Thoracic aorta (tissue), 2 donors: ENCODE measurements around the gene TMEM223. TPM values are rescaled to one million over a fixed set of nuclear protein-coding genes. Genes with fewer than 3 reads are reported as not detected.

Experiments
- ATAC-seq: fragments of 150-250 bp; one replicate; pipeline ENCODE4 v1.8.0; 2017; ENCODE audit warnings: low read depth; ENCODE audit not compliant: insufficient number of reproducible peaks, low FRiP score
- DNase-seq: peaks from one replicate; pipeline ENCODE4 v3.0.0-alpha.2; 2020; ENCODE audit warnings: low spot score
- H3K27ac ChIP-seq, 2 donors: fragments of 200-600 bp; sonication (generic); 1 replicate in 1 of 2; 2 replicates in 1 of 2; pipeline ENCODE4 v1.5.1; 2016; ENCODE audit warnings: mild to moderate bottlenecking in 2 of 2, moderate library complexity in 2 of 2
- H3K27me3 ChIP-seq: fragments of 200-600 bp; sonication (generic); replicated peaks from 2 replicates; pipeline ENCODE4 v1.6.0; 2016; ENCODE audit warnings: mild to moderate bottlenecking; ENCODE audit not compliant: insufficient read depth
- H3K36me3 ChIP-seq: fragments of 200-600 bp; sonication (generic); one replicate; pipeline ENCODE4 v1.5.1; 2016
- H3K4me1 ChIP-seq, 2 donors: fragments of 200-600 bp; sonication (generic); 1 replicate in 1 of 2; 2 replicates in 1 of 2; pipeline versions ENCODE4 v1.5.1 to v1.6.0; 2016; ENCODE audit warnings: low read depth in 2 of 2, mild to moderate bottlenecking in 1 of 2; ENCODE audit not compliant: control insufficient read depth in 1 of 2
- H3K4me3 ChIP-seq: fragments of 200-600 bp; sonication (generic); 2 replicates; pipeline ENCODE4 v1.5.1; 2016; ENCODE audit warnings: mild to moderate bottlenecking
- H3K9me3 ChIP-seq: fragments of 200-600 bp; sonication (generic); 2 replicates; pipeline ENCODE4 v1.5.1; 2016
- total RNA-seq, 2 donors: library from RNA; depleted of rRNA; stranded (reverse); fragments of >200 nt; gene quantifications; one replicate each; pipeline versions ENCODE4 v1.1.0 to v1.2.3, GENCODE V29; 2016
- TF ChIP-seq, protein P1 (sequence below): fragments of 200-600 bp; sonication (generic); IDR thresholded peaks from one replicate; pipeline ENCODE4 v1.5.1; 2019; ENCODE audit warnings: antibody characterized with exemption

Gene TMEM223
- total RNA-seq, 2 donors from 2014 or later = 11.1 to 30.2 TPM

DNA sequence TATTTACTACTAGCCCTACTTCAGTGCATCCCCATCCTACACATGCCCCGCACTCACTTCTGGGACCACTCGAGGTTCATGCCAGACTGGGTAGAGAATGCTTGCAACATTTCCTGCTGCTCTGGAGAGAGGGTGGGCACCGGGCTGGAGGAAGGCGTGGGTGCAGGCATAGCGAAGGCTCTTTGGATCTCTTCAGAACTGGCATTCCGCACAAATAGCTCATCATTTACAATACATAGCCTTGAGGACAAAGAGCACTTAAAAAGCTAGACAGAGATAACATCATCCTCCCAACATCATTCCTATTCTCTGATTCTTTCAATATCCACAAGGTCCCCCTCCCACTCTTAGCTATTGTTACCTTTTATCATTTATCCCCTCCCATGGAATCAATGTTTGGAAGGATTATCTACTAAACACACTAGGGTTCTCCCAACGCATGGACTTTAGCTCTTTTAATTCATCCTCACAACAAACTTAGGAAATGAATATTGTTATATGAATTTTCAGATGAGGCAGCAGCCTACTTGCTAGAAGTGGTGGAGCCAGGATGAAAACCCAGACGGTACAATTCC lies 2.5 kb upstream of the TMEM223 start:
- no peak overlapping the region for H3K27ac ChIP-seq
- ATAC-seq (no peak), DNase-seq (no peak)
- H3K4me3 ChIP-seq = no peak overlapping the region
- peaks cover 67% of the 10 kb centered on the region for H3K36me3 ChIP-seq
- H3K4me1 ChIP-seq = peaks cover 10 to 27% of the 10 kb centered on the region in 2 donors
- no peaks in the 10 kb centered on the region for H3K27me3 ChIP-seq
- H3K9me3 ChIP-seq = no peaks in the 10 kb centered on the region
- TF ChIP-seq, protein P1, sequence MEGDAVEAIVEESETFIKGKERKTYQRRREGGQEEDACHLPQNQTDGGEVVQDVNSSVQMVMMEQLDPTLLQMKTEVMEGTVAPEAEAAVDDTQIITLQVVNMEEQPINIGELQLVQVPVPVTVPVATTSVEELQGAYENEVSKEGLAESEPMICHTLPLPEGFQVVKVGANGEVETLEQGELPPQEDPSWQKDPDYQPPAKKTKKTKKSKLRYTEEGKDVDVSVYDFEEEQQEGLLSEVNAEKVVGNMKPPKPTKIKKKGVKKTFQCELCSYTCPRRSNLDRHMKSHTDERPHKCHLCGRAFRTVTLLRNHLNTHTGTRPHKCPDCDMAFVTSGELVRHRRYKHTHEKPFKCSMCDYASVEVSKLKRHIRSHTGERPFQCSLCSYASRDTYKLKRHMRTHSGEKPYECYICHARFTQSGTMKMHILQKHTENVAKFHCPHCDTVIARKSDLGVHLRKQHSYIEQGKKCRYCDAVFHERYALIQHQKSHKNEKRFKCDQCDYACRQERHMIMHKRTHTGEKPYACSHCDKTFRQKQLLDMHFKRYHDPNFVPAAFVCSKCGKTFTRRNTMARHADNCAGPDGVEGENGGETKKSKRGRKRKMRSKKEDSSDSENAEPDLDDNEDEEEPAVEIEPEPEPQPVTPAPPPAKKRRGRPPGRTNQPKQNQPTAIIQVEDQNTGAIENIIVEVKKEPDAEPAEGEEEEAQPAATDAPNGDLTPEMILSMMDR = no peak

DNA sequence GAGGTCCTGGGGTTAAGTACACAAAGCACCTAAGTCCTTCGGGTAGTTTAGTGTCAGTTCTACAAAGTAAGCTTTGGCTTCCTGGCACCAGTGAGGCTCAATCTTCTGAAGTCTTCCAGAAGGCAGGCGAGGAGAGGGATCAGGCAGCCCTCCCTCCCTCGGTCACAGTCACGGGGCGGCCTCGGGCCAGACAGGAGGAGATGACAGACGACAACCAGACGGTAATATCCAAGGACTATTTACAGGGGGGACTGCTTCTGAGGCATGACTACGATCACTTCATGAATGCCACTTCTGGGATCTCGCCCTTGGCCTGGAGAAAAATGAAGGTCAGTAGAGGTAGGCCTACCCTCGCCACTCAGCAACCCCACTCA lies 383 bp upstream of the TMEM223 start:
- Histone ChIP-seq H3K36me3 (peaks cover 51% of the 10 kb centered on the region), H3K27ac (peak overlapping the region; percentile 82 to 85), H3K4me3 (peak overlapping the region; percentile 80), H3K27me3 (no peaks in the 10 kb centered on the region), H3K4me1 (peaks cover 15 to 44% of the 10 kb centered on the region in 2 donors), H3K9me3 (no peaks in the 10 kb centered on the region)
- TF ChIP-seq, protein P1 = no peak
- DNase-seq (no peak), ATAC-seq (peak; percentile 32)

DNA sequence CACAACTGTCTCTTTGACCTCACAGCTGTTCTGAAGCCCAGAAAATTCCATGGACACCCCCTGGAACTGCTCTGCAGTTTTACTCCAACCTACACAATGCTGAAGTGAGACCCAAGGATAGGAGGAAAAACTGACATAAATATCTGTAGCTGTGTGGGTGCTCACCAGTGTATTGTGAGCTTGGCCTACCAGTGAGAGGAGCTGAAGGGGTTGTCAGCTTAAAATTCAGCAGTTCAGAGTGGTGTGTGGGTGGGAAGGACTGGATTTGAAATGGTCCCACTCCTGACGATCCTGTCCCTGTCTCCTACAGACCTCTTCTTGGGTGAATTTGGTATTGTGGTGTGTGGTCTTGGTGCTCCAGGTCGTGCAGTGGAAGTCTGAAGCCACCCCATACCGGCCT lies 2.2 kb downstream of the TMEM223 start:
- Histone ChIP-seq H3K9me3 (no peaks in the 10 kb centered on the region), H3K4me1 (peaks cover 15 to 51% of the 10 kb centered on the region in 2 donors), H3K36me3 (peaks cover 25% of the 10 kb centered on the region), H3K27ac (no peak overlapping the region), H3K4me3 (no peak overlapping the region), H3K27me3 (no peaks in the 10 kb centered on the region)
- TF ChIP-seq, protein P1 = no peak
- ATAC-seq = no peak
- no peak for DNase-seq

DNA sequence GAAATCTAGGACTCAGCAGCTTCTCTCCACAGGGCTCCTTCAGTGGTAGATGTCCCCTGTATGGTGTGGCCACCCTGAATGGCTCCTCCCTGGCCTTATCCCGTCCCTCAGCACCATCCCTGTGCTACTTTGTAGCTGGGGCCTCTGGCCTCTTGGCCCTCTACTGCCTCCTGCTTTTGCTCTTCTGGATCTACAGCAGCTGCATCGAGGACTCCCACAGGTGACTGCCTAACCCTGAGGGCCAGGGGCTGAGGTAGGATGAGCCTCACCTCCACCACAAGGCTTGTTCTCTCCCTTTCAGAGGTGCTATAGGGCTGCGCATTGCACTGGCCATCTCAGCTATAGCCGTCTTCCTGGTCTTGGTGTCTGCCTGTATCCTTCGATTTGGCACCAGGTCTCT lies 2.8 kb downstream of the TMEM223 start:
- Histone ChIP-seq H3K4me3 (no peak overlapping the region), H3K4me1 (peaks cover 15 to 51% of the 10 kb centered on the region in 2 donors), H3K9me3 (no peaks in the 10 kb centered on the region), H3K27ac (no peak overlapping the region), H3K36me3 (peaks cover 19% of the 10 kb centered on the region), H3K27me3 (no peaks in the 10 kb centered on the region)
- DNase-seq (no peak), ATAC-seq (no peak)
- TF ChIP-seq, protein P1 = no peak

DNA sequence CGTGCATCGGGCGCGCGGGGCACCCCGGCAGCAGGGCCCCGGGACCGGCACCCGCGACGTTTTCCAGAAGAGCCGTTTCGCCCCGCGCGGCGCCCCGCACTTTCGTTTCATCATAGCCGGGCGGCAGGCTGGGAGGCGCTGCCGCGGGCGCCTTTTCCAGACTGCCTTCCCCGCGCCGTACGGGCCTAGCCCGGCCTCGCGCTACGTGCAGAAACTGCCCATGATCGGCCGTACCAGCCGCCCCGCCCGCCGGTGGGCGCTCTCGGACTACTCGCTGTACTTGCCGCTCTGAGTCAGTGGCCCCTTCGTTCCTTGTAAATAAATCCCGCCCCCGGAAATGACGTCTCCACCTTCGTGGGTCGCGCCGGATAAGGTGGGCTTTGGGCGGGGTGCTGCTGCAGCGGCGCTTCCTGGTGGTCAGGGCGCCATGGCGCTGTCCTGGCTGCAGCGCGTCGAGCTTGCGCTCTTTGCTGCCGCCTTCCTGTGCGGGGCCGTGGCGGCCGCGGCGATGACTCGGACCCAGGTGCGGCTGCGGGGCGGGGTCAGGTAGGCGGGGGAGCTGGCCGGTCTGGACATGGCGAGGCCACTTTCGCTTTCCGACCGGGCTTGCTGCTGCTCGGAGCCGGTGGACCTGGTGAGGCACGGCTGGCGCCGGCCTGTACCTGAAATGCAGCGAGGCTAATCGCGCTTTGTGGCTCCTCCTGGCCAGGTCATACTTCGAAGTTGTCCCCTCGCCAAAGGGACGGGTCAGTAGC lies 4.6 kb downstream of the TMEM223 start, which contains the start of gene TMEM179B:
Gene TMEM179B (plus strand): TSS at position 398 of the 755 bp plus-strand sequence. CDS start 30 bp downstream, at position 428.
- H3K27me3 ChIP-seq = no peaks in the 10 kb centered on the region
- H3K27ac ChIP-seq = peak within 1 kb of the TSS; percentile 95 to 96
- DNase-seq (peak; percentile 100), ATAC-seq (peak; percentile 85)
- peaks cover 6% of the 10 kb centered on the region for H3K36me3 ChIP-seq
- peak within 1 kb of the TSS; percentile 82 for H3K4me3 ChIP-seq
- TF ChIP-seq, protein P1 = peak; percentile 11
- peaks cover 13 to 45% of the 10 kb centered on the region in 2 donors for H3K4me1 ChIP-seq
- H3K9me3 ChIP-seq = no peaks in the 10 kb centered on the region
